Caco-2 (cell line): ENCODE data around the gene ADARB2. TPM values are rescaled to one million over a fixed set of nuclear protein-coding genes. Genes with fewer than 3 reads are reported as not detected.

ENCODE experiments used
- BruUV-seq: library from RNA; stranded (reverse); fragments of 400-500 nt; replicated peaks from 2 replicates; lab custom pipeline; 2021; lab: Mats Ljungman, UMichigan
- CTCF ChIA-PET: fragments of 300-600 bp; sonication (Branson Sonifier 250); formaldehyde crosslinking; loops from one replicate; lab custom pipeline; 2022; ENCODE audit warnings: antibody characterized with exemption; lab: Charles Lee
- POLR2A ChIA-PET: fragments of 300-600 bp; sonication (Branson Sonifier 250); formaldehyde crosslinking; loops from one replicate; lab custom pipeline; 2022; ENCODE audit warnings: antibody characterized with exemption; lab: Charles Lee
- DNase-seq, 2 experiments: peaks; one replicate each; pipeline versions ENCODE4 v3.0.0 to v3.0.0-alpha.2; 2020 to 2022
- H3K27me3 ChIP-seq: replicated peaks from 2 replicates; pipeline ENCODE4 v1.6.0; 2011; ENCODE audit warnings: low read length; ENCODE audit not compliant: control insufficient read depth, insufficient read depth
- H3K36me3 ChIP-seq: 2 replicates; pipeline ENCODE4 v1.5.1; 2011; ENCODE audit warnings: low read length; ENCODE audit not compliant: control insufficient read depth, insufficient read depth
- H3K4me1 ChIP-seq: fragments of 250-450 bp; sonication (Bioruptor Pico); 2 replicates; pipeline ENCODE4 v1.5.1; 2020; ENCODE audit warnings: mild to moderate bottlenecking
- H3K4me3 ChIP-seq: 2 replicates; pipeline ENCODE4 v1.5.1; 2011; ENCODE audit warnings: low read depth, mild to moderate bottlenecking, control low read depth, low read length
- H3K9me3 ChIP-seq: fragments of 250-450 bp; sonication (Bioruptor Pico); 2 replicates; pipeline ENCODE4 v1.5.1; 2020; ENCODE audit warnings: mild to moderate bottlenecking, moderate library complexity
- H3K27ac Mint-ChIP-seq: one replicate; pipeline ENCODE4 v1.8.0; 2022; ENCODE audit warnings: mixed read lengths; ENCODE audit not compliant: unreplicated experiment
- H3K27me3 Mint-ChIP-seq: one replicate; pipeline ENCODE4 v1.8.0; 2022; ENCODE audit warnings: mixed read lengths; ENCODE audit not compliant: insufficient read depth, unreplicated experiment
- H3K36me3 Mint-ChIP-seq: one replicate; pipeline ENCODE4 v1.8.0; 2022; ENCODE audit warnings: mild to moderate bottlenecking, mixed read lengths; ENCODE audit not compliant: insufficient read depth, unreplicated experiment
- H3K4me1 Mint-ChIP-seq: one replicate; pipeline ENCODE4 v1.8.0; 2022; ENCODE audit warnings: low read depth, mixed read lengths; ENCODE audit not compliant: unreplicated experiment
- H3K4me3 Mint-ChIP-seq: one replicate; pipeline ENCODE4 v1.8.0; 2022; ENCODE audit warnings: mild to moderate bottlenecking, moderate library complexity, mixed read lengths; ENCODE audit not compliant: unreplicated experiment
- H3K9me3 Mint-ChIP-seq: one replicate; pipeline ENCODE4 v1.8.0; 2022; ENCODE audit warnings: mixed read lengths; ENCODE audit not compliant: unreplicated experiment
- CTCF ChIP-seq, 2 experiments: fragments of 200-600 bp in 1 of 2; IDR thresholded peaks; 1 replicate in 1 of 2; 2 replicates in 1 of 2; pipeline versions ENCODE4 v1.5.1 to v1.8.0; 2011 to 2022; ENCODE audit warnings: antibody characterized with exemption in 1 of 2, control low read depth in 1 of 2, inconsistent platforms in 1 of 2, low read depth in 1 of 2, low read length in 1 of 2, mild to moderate bottlenecking in 1 of 2, moderate library complexity in 1 of 2; ENCODE audit not compliant: insufficient read depth in 1 of 2, severe bottlenecking in 1 of 2, unreplicated experiment in 1 of 2
- intact Hi-C: fragments of 100-400 bp; cut with micrococcal nuclease; formaldehyde crosslinking; loops from one replicate; pipeline ENCODE4 v1.10.0; 2022; ENCODE audit not compliant: unreplicated experiment
- total RNA-seq: library from RNA; stranded (reverse); gene quantifications from 2 replicates; pipeline ENCODE4 v1.2.3, GENCODE V29; 2022

ADARB2 gene
- total RNA-seq, 1 experiment from 2014 or later = 0.27 TPM

- BruUV-seq = no TSS peak
- CTCF ChIA-PET = no interaction called here
- intact Hi-C loops = no loop called here
Measured at GRCh38 chr10:1690086-1690485, 47.2 kb downstream of the ADARB2 start.

GRCh38 chr10:1688531-1688930 is 48.8 kb downstream of the ADARB2 start:
- Mint-ChIP-seq H3K27me3 (peaks cover 7% of the 10 kb centered on the region), H3K4me3 (no peak overlapping the region), H3K36me3 (no peaks in the 10 kb centered on the region), H3K9me3 (peaks cover 9% of the 10 kb centered on the region), H3K27ac (no peak overlapping the region), H3K4me1 (no peaks in the 10 kb centered on the region)
- intact Hi-C loops = no loop called here
- no peaks in the 10 kb centered on the region for H3K36me3 ChIP-seq
- CTCF ChIA-PET = no interaction called here
- no peak for DNase-seq
- no peak for TF ChIP-seq CTCF (IDR thresholded peaks at IDR 0.05; ENCODE audit: insufficient read depth in 1 of 2, low read depth in 1 of 2, low read length in 1 of 2, severe bottlenecking in 1 of 2, unreplicated experiment in 1 of 2)
- H3K4me3 ChIP-seq = no peak overlapping the region
- POLR2A ChIA-PET = no interaction called here
- H3K9me3 ChIP-seq = peaks cover 3% of the 10 kb centered on the region
- no peaks in the 10 kb centered on the region for H3K4me1 ChIP-seq
- BruUV-seq = no TSS peak
- H3K27me3 ChIP-seq = no peaks in the 10 kb centered on the region

More at GRCh38 chr10:1690086-1690485, 47.2 kb downstream of the ADARB2 start:
- no peak overlapping the region for H3K4me3 ChIP-seq
- Mint-ChIP-seq H3K9me3 (peaks cover 6% of the 10 kb centered on the region), H3K27ac (no peak overlapping the region), H3K27me3 (peaks cover 5% of the 10 kb centered on the region), H3K36me3 (no peaks in the 10 kb centered on the region), H3K4me1 (no peaks in the 10 kb centered on the region), H3K4me3 (no peak overlapping the region)
- no peak for TF ChIP-seq CTCF (IDR thresholded peaks at IDR 0.05; ENCODE audit: insufficient read depth in 1 of 2, low read depth in 1 of 2, low read length in 1 of 2, severe bottlenecking in 1 of 2, unreplicated experiment in 1 of 2)
- H3K4me1 ChIP-seq = no peaks in the 10 kb centered on the region
- no peak for DNase-seq
- POLR2A ChIA-PET = no interaction called here
- no peaks in the 10 kb centered on the region for H3K36me3 ChIP-seq
- peaks cover 7% of the 10 kb centered on the region for H3K9me3 ChIP-seq
- H3K27me3 ChIP-seq = no peaks in the 10 kb centered on the region

GRCh38 chr10:1687623-1688150 is 49.6 kb downstream of the ADARB2 start:
- H3K4me3 ChIP-seq = no peak overlapping the region
- TF ChIP-seq CTCF (IDR thresholded peaks at IDR 0.05; ENCODE audit: insufficient read depth in 1 of 2, low read depth in 1 of 2, low read length in 1 of 2, severe bottlenecking in 1 of 2, unreplicated experiment in 1 of 2) = no peak
- H3K27me3 ChIP-seq = no peaks in the 10 kb centered on the region
- BruUV-seq = no TSS peak
- H3K9me3 ChIP-seq = no peaks in the 10 kb centered on the region; the same call in none of the 2 replicates
- H3K4me1 Mint-ChIP-seq = no peaks in the 10 kb centered on the region
- H3K9me3 Mint-ChIP-seq = peaks cover 9% of the 10 kb centered on the region
- no peaks in the 10 kb centered on the region for H3K4me1 ChIP-seq
- H3K36me3 ChIP-seq = no peaks in the 10 kb centered on the region
- H3K27me3 Mint-ChIP-seq = peaks cover 15% of the 10 kb centered on the region
- POLR2A ChIA-PET = no interaction called here
- CTCF ChIA-PET = no interaction called here
- intact Hi-C loops = no loop called here
- H3K36me3 Mint-ChIP-seq = no peaks in the 10 kb centered on the region
- H3K4me3 Mint-ChIP-seq = no peak overlapping the region
- H3K27ac Mint-ChIP-seq = no peak overlapping the region
- no peak for DNase-seq
